Astrocyte (in vitro differentiated cells and primary cell): Measurements from ENCODE around the gene ATP10A. TPM values are rescaled to one million over a fixed set of nuclear protein-coding genes. Genes with fewer than 3 reads are reported as not detected.

Source experiments
- DNase-seq: peaks from one replicate; pipeline ENCODE4 v3.0.0-alpha.2; 2010; ENCODE audit warnings: low read depth
- FAIRE-seq: peaks from 2 replicates; lab custom pipeline; 2011; peaks lifted over from hg19 to GRCh38; lab: Jason Lieb, UNC
- H2AFZ ChIP-seq: 2 replicates; pipeline ENCODE4 v1.6.0; 2012; ENCODE audit warnings: low read depth, low read length, inconsistent platforms
- H3K27ac ChIP-seq: 2 replicates; pipeline ENCODE4 v1.5.1; 2011; ENCODE audit warnings: low read depth, low read length, inconsistent platforms
- H3K27me3 ChIP-seq: 2 replicates; pipeline ENCODE4 v1.6.0; 2011; ENCODE audit warnings: low read length, inconsistent platforms; ENCODE audit not compliant: insufficient read depth
- H3K36me3 ChIP-seq: 2 replicates; pipeline ENCODE4 v1.5.1; 2011; ENCODE audit warnings: low read length, inconsistent platforms; ENCODE audit not compliant: insufficient read depth
- H3K4me1 ChIP-seq: 2 replicates; pipeline ENCODE4 v1.5.1; 2011; ENCODE audit warnings: low read length, inconsistent platforms; ENCODE audit not compliant: insufficient read depth
- H3K4me2 ChIP-seq: 2 replicates; pipeline ENCODE4 v1.6.0; 2012; ENCODE audit warnings: low read length, inconsistent platforms
- H3K4me3 ChIP-seq: 2 replicates; pipeline ENCODE4 v1.5.1; 2011; ENCODE audit warnings: low read depth, mild to moderate bottlenecking, low read length, inconsistent platforms; ENCODE audit not compliant: insufficient read depth
- H3K79me2 ChIP-seq: 2 replicates; pipeline ENCODE4 v1.6.0; 2012; ENCODE audit warnings: mild to moderate bottlenecking, low read length, inconsistent platforms; ENCODE audit not compliant: insufficient read depth
- H3K9ac ChIP-seq: 2 replicates; pipeline ENCODE4 v1.6.0; 2012; ENCODE audit warnings: mild to moderate bottlenecking, low read length, inconsistent platforms
- H3K9me3 ChIP-seq: 2 replicates; pipeline ENCODE4 v1.5.1; 2012; ENCODE audit warnings: low read depth, mild to moderate bottlenecking, low read length, inconsistent platforms; ENCODE audit not compliant: insufficient read depth
- H4K20me1 ChIP-seq: 2 replicates; pipeline ENCODE4 v1.6.0; 2012; ENCODE audit warnings: low read length, inconsistent platforms; ENCODE audit not compliant: insufficient read depth
- H3K27ac Mint-ChIP-seq: one replicate; pipeline ENCODE4 v1.8.0; 2021; ENCODE audit warnings: mild to moderate bottlenecking, mixed read lengths; ENCODE audit not compliant: unreplicated experiment
- H3K27me3 Mint-ChIP-seq: one replicate; pipeline ENCODE4 v1.8.0; 2021; ENCODE audit warnings: low read depth, mixed read lengths; ENCODE audit not compliant: unreplicated experiment
- H3K36me3 Mint-ChIP-seq: one replicate; pipeline ENCODE4 v1.8.0; 2021; ENCODE audit warnings: low read depth, mixed read lengths; ENCODE audit not compliant: unreplicated experiment
- H3K4me1 Mint-ChIP-seq: one replicate; pipeline ENCODE4 v1.8.0; 2021; ENCODE audit warnings: low read depth, mixed read lengths; ENCODE audit not compliant: unreplicated experiment
- H3K4me3 Mint-ChIP-seq: one replicate; pipeline ENCODE4 v1.8.0; 2021; ENCODE audit warnings: mild to moderate bottlenecking, moderate library complexity, mixed read lengths; ENCODE audit not compliant: unreplicated experiment
- H3K9me3 Mint-ChIP-seq: one replicate; pipeline ENCODE4 v1.8.0; 2021; ENCODE audit warnings: mild to moderate bottlenecking, mixed read lengths; ENCODE audit not compliant: unreplicated experiment
- EZH2 ChIP-seq: IDR thresholded peaks from 2 replicates; pipeline ENCODE4 v1.6.1; 2012; ENCODE audit warnings: mild to moderate bottlenecking, low read length, inconsistent platforms; ENCODE audit not compliant: insufficient read depth
- total RNA-seq: library from RNA; stranded (reverse); gene quantifications from 2 replicates; pipeline ENCODE4 v1.2.1, GENCODE V29; 2021
- TF ChIP-seq, protein P1 (sequence below): IDR thresholded peaks from 2 replicates; pipeline ENCODE4 v1.5.1; 2011; ENCODE audit warnings: low read depth, mild to moderate bottlenecking, inconsistent platforms, low read length, moderate library complexity; ENCODE audit not compliant: insufficient read depth

The ATP10A gene
- total RNA-seq, 1 donor from 2014 or later: 21.1 TPM

DNA sequence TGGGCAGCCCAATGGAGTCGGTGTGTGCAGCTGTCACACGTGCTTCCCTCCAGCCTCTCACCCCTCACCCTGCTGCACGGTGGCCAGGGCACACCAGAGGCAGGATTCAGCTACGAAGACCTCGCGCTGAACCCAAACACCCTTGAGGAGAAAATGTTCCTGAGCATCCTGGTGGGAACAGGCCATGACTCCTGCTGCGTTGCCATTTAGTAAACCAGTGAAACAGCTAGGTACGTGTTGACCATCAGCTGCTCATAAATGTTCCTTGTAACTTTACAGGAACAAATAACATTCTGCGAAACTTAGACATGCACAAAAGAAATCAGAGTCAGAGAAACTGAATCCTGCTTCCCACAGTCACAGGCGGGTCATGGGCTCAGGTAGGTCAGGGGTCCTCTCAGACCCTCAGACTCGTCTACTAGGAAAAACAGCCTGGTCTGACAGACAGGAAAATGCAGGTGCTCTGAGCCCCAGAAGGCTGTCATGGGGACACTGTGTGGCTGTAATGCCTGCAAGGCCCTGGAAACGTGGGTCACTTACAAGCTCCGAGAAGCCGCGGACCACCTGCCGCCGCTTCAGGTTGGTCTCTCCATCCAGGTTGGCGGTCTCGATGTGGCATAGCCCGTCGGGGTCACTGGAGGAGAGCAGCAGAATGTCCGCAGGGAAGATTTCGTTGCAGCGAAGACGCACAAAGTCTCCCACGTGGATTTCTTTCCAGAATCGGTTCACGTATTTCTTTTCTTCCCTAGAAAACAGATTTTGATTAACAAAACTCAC, 82.5 kb downstream of the ATP10A start:
- Mint-ChIP-seq H3K27me3 (no peaks in the 10 kb centered on the region), H3K4me1 (peaks cover 23% of the 10 kb centered on the region), H3K36me3 (peaks cover 11% of the 10 kb centered on the region), H3K27ac (no peak overlapping the region), H3K4me3 (no peak overlapping the region), H3K9me3 (no peaks in the 10 kb centered on the region)
- Histone ChIP-seq H4K20me1 (no peaks in the 10 kb centered on the region), H3K9me3 (no peaks in the 10 kb centered on the region), H3K9ac (no peak overlapping the region), H3K27ac (no peak overlapping the region), H3K4me2 (no peak overlapping the region), H3K79me2 (peaks cover 2% of the 10 kb centered on the region), H2AFZ (no peak overlapping the region), H3K4me1 (peaks cover 18% of the 10 kb centered on the region), H3K4me3 (no peak overlapping the region), H3K36me3 (no peaks in the 10 kb centered on the region), H3K27me3 (no peaks in the 10 kb centered on the region)
- TF ChIP-seq, protein P1, sequence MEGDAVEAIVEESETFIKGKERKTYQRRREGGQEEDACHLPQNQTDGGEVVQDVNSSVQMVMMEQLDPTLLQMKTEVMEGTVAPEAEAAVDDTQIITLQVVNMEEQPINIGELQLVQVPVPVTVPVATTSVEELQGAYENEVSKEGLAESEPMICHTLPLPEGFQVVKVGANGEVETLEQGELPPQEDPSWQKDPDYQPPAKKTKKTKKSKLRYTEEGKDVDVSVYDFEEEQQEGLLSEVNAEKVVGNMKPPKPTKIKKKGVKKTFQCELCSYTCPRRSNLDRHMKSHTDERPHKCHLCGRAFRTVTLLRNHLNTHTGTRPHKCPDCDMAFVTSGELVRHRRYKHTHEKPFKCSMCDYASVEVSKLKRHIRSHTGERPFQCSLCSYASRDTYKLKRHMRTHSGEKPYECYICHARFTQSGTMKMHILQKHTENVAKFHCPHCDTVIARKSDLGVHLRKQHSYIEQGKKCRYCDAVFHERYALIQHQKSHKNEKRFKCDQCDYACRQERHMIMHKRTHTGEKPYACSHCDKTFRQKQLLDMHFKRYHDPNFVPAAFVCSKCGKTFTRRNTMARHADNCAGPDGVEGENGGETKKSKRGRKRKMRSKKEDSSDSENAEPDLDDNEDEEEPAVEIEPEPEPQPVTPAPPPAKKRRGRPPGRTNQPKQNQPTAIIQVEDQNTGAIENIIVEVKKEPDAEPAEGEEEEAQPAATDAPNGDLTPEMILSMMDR: no peak
- no peak for TF ChIP-seq EZH2
- no peak for DNase-seq
- no peak for FAIRE-seq

DNA sequence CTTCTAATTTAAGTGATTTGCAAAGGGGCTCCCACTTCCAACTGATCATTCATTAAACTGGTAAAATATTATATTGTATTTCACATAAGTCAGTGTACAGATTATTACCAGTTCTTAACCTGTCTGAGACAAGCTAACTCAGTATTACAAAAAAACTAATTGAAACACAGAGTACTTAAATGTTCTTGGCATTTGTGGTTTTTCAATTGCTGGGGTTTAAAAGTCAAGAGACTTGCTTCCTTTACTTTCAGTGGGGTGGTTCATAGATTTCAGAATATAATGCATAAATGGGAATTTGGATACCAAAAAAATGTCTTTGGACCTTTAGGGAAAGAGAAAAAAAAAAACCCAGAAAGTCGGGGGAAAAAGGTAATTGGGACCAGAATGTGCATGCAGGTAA, 85.0 kb downstream of the ATP10A start:
- no peak for FAIRE-seq

More for the DNA sequence above, 85.0 kb downstream of the ATP10A start:
- H3K4me1 ChIP-seq: peaks cover 15% of the 10 kb centered on the region
- H3K27ac ChIP-seq: no peak overlapping the region
- Mint-ChIP-seq H3K27ac (no peak overlapping the region), H3K9me3 (no peaks in the 10 kb centered on the region), H3K4me3 (no peak overlapping the region), H3K36me3 (peaks cover 9% of the 10 kb centered on the region), H3K27me3 (no peaks in the 10 kb centered on the region), H3K4me1 (peaks cover 20% of the 10 kb centered on the region)
- no peak overlapping the region for H2AFZ ChIP-seq
- no peaks in the 10 kb centered on the region for H3K36me3 ChIP-seq
- TF ChIP-seq, protein P1: no peak
- H3K79me2 ChIP-seq: peaks cover 6% of the 10 kb centered on the region
- no peak overlapping the region for H3K9ac ChIP-seq
- H3K4me3 ChIP-seq: no peak overlapping the region
- no peaks in the 10 kb centered on the region for H3K27me3 ChIP-seq
- H4K20me1 ChIP-seq: no peaks in the 10 kb centered on the region
- no peaks in the 10 kb centered on the region for H3K9me3 ChIP-seq
- no peak for DNase-seq
- H3K4me2 ChIP-seq: no peak overlapping the region
